IMR-90 (cell line): Measurements from ENCODE around the gene PAX5. TPM values are rescaled to one million over a fixed set of nuclear protein-coding genes. Genes with fewer than 3 reads are reported as not detected.

Experiments
- ATAC-seq: fragments of 200-7000 bp; cut with Tn5 transposase; 2 replicates; pipeline ENCODE4 v1.9.1; 2020; ENCODE audit warnings: low read depth, mild to moderate bottlenecking, moderate library complexity
- BruUV-seq: library from RNA; stranded (reverse); fragments of 400-500 nt; replicated peaks from 2 replicates; lab custom pipeline; 2021; lab: Mats Ljungman, UMichigan
- CTCF ChIA-PET: fragments of 300-600 bp; formaldehyde crosslinking; extraction: SDS; loops from one replicate; lab custom pipeline; 2021; ENCODE audit warnings: antibody characterized with exemption; lab: Yijun Ruan, JAX
- POLR2A ChIA-PET: fragments of 300-600 bp; sonication (Branson Sonifier 250); formaldehyde crosslinking; loops from one replicate; lab custom pipeline; 2022; ENCODE audit warnings: antibody characterized with exemption; ENCODE audit not compliant: unreplicated experiment; lab: Charles Lee
- DNase-seq: peaks from one replicate; pipeline ENCODE4 v3.0.0; 2013
- H2AFZ ChIP-seq: replicated peaks from 2 replicates; pipeline ENCODE3; 2013; ENCODE audit warnings: low read length, mild to moderate bottlenecking; ENCODE audit not compliant: poor library complexity
- H2AK5ac ChIP-seq: 2 replicates; pipeline ENCODE4 v1.6.1; 2013; ENCODE audit warnings: low read depth, low read length, inconsistent platforms
- H2AK9ac ChIP-seq: replicated peaks from 2 replicates; pipeline ENCODE3; 2013; ENCODE audit warnings: mild to moderate bottlenecking, low read depth, low read length, moderate library complexity; ENCODE audit not compliant: poor library complexity
- H2BK120ac ChIP-seq: 2 replicates; pipeline ENCODE4 v1.6.1; 2013; ENCODE audit warnings: low read depth, low read length, inconsistent platforms
- H2BK15ac ChIP-seq: 3 replicates; pipeline ENCODE4 v1.6.1; 2013; ENCODE audit warnings: low read depth, low read length, inconsistent platforms
- H2BK20ac ChIP-seq: 2 replicates; pipeline ENCODE4 v1.6.1; 2013; ENCODE audit warnings: low read depth, mild to moderate bottlenecking, inconsistent platforms, low read length, moderate library complexity
- H2BK5ac ChIP-seq: 2 replicates; pipeline ENCODE4 v1.6.1; 2013; ENCODE audit warnings: mild to moderate bottlenecking, low read depth, low read length, inconsistent platforms; ENCODE audit not compliant: poor library complexity, severe bottlenecking
- H3K14ac ChIP-seq: replicated peaks from 2 replicates; pipeline ENCODE4 v1.6.1; 2013; ENCODE audit warnings: low read depth, low read length, inconsistent platforms
- H3K18ac ChIP-seq: 2 replicates; pipeline ENCODE4 v1.6.1; 2013; ENCODE audit warnings: low read depth, low read length, control low read depth
- H3K23ac ChIP-seq: 2 replicates; pipeline ENCODE4 v1.6.1; 2013; ENCODE audit warnings: low read depth, low read length, inconsistent platforms
- H3K27ac ChIP-seq: 2 replicates; pipeline ENCODE4 v1.5.1; 2013; ENCODE audit warnings: mild to moderate bottlenecking, control low read depth, low read length; ENCODE audit not compliant: insufficient read depth
- H3K27me3 ChIP-seq: 2 replicates; pipeline ENCODE4 v1.6.1; 2013; ENCODE audit warnings: low read length; ENCODE audit not compliant: control insufficient read depth, insufficient read depth
- H3K36me3 ChIP-seq: 2 replicates; pipeline ENCODE4 v1.6.1; 2013; ENCODE audit warnings: low read length, mixed read lengths; ENCODE audit not compliant: control insufficient read depth, insufficient read depth
- H3K4ac ChIP-seq: 2 replicates; pipeline ENCODE4 v1.6.1; 2013; ENCODE audit warnings: low read depth, low read length, inconsistent platforms
- H3K4me1 ChIP-seq: 2 replicates; pipeline ENCODE4 v1.6.1; 2013; ENCODE audit warnings: low read length, mixed read lengths; ENCODE audit not compliant: control insufficient read depth, insufficient read depth
- H3K4me2 ChIP-seq: 2 replicates; pipeline ENCODE4 v1.6.1; 2013; ENCODE audit warnings: low read depth, mild to moderate bottlenecking, control low read depth, low read length, moderate library complexity
- H3K4me3 ChIP-seq: 2 replicates; pipeline ENCODE4 v1.5.1; 2013; ENCODE audit warnings: low read depth, mild to moderate bottlenecking, control low read depth, low read length, moderate library complexity; ENCODE audit not compliant: insufficient read depth
- H3K56ac ChIP-seq: 2 replicates; pipeline ENCODE4 v1.6.1; 2013; ENCODE audit warnings: low read length, inconsistent platforms; ENCODE audit not compliant: insufficient read depth; ENCODE audit errors: extremely low read depth
- H3K79me1 ChIP-seq, 2 experiments: 2 replicates each; pipeline ENCODE4 v1.6.1; 2013; ENCODE audit warnings: low read length in 2 of 2, inconsistent platforms in 1 of 2, low read depth in 1 of 2
- H3K9ac ChIP-seq: 2 replicates; pipeline ENCODE4 v1.6.1; 2013; ENCODE audit warnings: low read depth, low read length, control low read depth
- H3K9me1 ChIP-seq: 2 replicates; pipeline ENCODE4 v1.6.1; 2013; ENCODE audit warnings: low read length, inconsistent platforms; ENCODE audit not compliant: insufficient read depth
- H3K9me3 ChIP-seq: 2 replicates; pipeline ENCODE4 v1.6.1; 2013; ENCODE audit warnings: low read length; ENCODE audit not compliant: control insufficient read depth, insufficient read depth
- H4K20me1 ChIP-seq: 2 replicates; pipeline ENCODE4 v1.6.1; 2013; ENCODE audit warnings: low read length, inconsistent platforms; ENCODE audit not compliant: insufficient read depth
- H4K5ac ChIP-seq: 2 replicates; pipeline ENCODE4 v1.6.1; 2013; ENCODE audit warnings: mild to moderate bottlenecking, low read depth, low read length, control low read depth
- H4K8ac ChIP-seq, 2 experiments: 2 replicates each; pipeline ENCODE4 v1.6.1; 2013; ENCODE audit warnings: low read depth in 2 of 2, low read length in 2 of 2, control low read depth in 1 of 2, inconsistent platforms in 1 of 2
- H4K91ac ChIP-seq: 2 replicates; pipeline ENCODE4 v1.6.1; 2013; ENCODE audit warnings: low read depth, low read length, inconsistent platforms; ENCODE audit not compliant: insufficient read depth
- BHLHE40 ChIP-seq: fragments of 150-350 bp; IDR thresholded peaks from 2 replicates; pipeline ENCODE4 v1.6.1; 2016; ENCODE audit warnings: mild to moderate bottlenecking, low read depth, low read length
- CEBPB ChIP-seq: IDR thresholded peaks from 2 replicates; pipeline ENCODE4 v1.6.1; 2012; ENCODE audit warnings: low read depth, low read length, improper control_type of control experiment
- CHD1 ChIP-seq: IDR thresholded peaks from 2 replicates; pipeline ENCODE4 v1.6.1; 2012; ENCODE audit warnings: low read depth, low read length, improper control_type of control experiment
- FOS ChIP-seq: fragments of 150-350 bp; IDR thresholded peaks from 2 replicates; pipeline ENCODE4 v1.6.1; 2016; ENCODE audit warnings: low read depth, low read length
- MAFK ChIP-seq: IDR thresholded peaks from 2 replicates; pipeline ENCODE4 v1.6.1; 2012; ENCODE audit warnings: low read depth, low read length, improper control_type of control experiment
- MAZ ChIP-seq: IDR thresholded peaks from 2 replicates; pipeline ENCODE4 v1.6.1; 2012; ENCODE audit warnings: low read depth, mild to moderate bottlenecking, low read length, improper control_type of control experiment, moderate library complexity, borderline replicate concordance
- MXI1 ChIP-seq: IDR thresholded peaks from 2 replicates; pipeline ENCODE4 v1.6.1; 2012; ENCODE audit warnings: low read depth, mild to moderate bottlenecking, low read length, moderate library complexity, borderline replicate concordance
- POLR2A ChIP-seq: IDR thresholded peaks from 2 replicates; pipeline ENCODE4 v1.6.1; 2012; ENCODE audit warnings: mild to moderate bottlenecking, low read depth, low read length
- RAD21 ChIP-seq: IDR thresholded peaks from 2 replicates; pipeline ENCODE4 v1.6.1; 2012; ENCODE audit warnings: low read length, improper control_type of control experiment
- RCOR1 ChIP-seq: IDR thresholded peaks from 2 replicates; pipeline ENCODE4 v1.6.1; 2012; ENCODE audit warnings: mild to moderate bottlenecking, low read length, improper control_type of control experiment; ENCODE audit not compliant: insufficient replicate concordance
- RFX5 ChIP-seq: IDR thresholded peaks from 2 replicates; pipeline ENCODE4 v1.8.0; 2012; ENCODE audit warnings: low read depth, mild to moderate bottlenecking, low read length, moderate library complexity
- SMC3 ChIP-seq: fragments of 150-350 bp; IDR thresholded peaks from 2 replicates; pipeline ENCODE4 v1.6.1; 2016; ENCODE audit warnings: low read depth, mild to moderate bottlenecking, antibody characterized with exemption, low read length, moderate library complexity
- WGBS, 2 experiments: methylation state at CpG; one replicate each; pipeline versions ENCODE4 v1.1.5 to v1.1.7; 2013; ENCODE audit warnings: missing lambda C conversion rate in 2 of 2; ENCODE audit not compliant: insufficient read length in 1 of 2; ENCODE audit errors: extremely low coverage in 2 of 2; 5-methylcytosine and 5-hydroxymethylcytosine counted together
- dilution Hi-C: fragments of 300-500 bp; cut with HindIII; formaldehyde crosslinking; loops from one replicate; pipeline ENCODE4 v1.14.3; 2018; ENCODE audit warnings: low sequenced_read_pairs; ENCODE audit not compliant: unreplicated experiment
- in situ Hi-C: fragments of 300-500 bp; cut with MboI; formaldehyde crosslinking; loops from 3 replicates; pipeline ENCODE4 v1.14.3; 2019; ENCODE audit warnings: low sequenced_read_pairs, inconsistent platforms, mixed read lengths
- intact Hi-C: fragments of 100-400 bp; cut with micrococcal nuclease; formaldehyde crosslinking; loops from 2 replicates; pipeline ENCODE4 v1.10.0; 2022
- polyA plus RNA-seq, 3 experiments: library from polyadenylated mRNA; depleted of rRNA; stranded (reverse); fragments of >200 nt; gene quantifications; 2 replicates each; pipeline ENCODE4 v1.2.3, GENCODE V29; 2012; ENCODE audit warnings: low replicate concordance in 1 of 3
- total RNA-seq: library from RNA; depleted of rRNA; stranded (reverse); fragments of >200 nt; gene quantifications from 2 replicates; pipeline ENCODE4 v1.2.3, GENCODE V29; 2012
- TF ChIP-seq, protein P1 (sequence below): fragments of 150-350 bp; IDR thresholded peaks from 2 replicates; pipeline ENCODE4 v1.6.1; 2017; ENCODE audit warnings: mild to moderate bottlenecking, antibody characterized with exemption, low read length, low read depth
- TF ChIP-seq, protein P2 (sequence below): fragments of 150-350 bp; IDR thresholded peaks from 2 replicates; pipeline ENCODE4 v1.6.1; 2016; ENCODE audit warnings: low read depth, mild to moderate bottlenecking, low read length, moderate library complexity, borderline replicate concordance

The PAX5 gene
- total and polyA plus RNA-seq, 2 of the 4 experiments (the other 2 are of a cell fraction), result not detected

DNA sequence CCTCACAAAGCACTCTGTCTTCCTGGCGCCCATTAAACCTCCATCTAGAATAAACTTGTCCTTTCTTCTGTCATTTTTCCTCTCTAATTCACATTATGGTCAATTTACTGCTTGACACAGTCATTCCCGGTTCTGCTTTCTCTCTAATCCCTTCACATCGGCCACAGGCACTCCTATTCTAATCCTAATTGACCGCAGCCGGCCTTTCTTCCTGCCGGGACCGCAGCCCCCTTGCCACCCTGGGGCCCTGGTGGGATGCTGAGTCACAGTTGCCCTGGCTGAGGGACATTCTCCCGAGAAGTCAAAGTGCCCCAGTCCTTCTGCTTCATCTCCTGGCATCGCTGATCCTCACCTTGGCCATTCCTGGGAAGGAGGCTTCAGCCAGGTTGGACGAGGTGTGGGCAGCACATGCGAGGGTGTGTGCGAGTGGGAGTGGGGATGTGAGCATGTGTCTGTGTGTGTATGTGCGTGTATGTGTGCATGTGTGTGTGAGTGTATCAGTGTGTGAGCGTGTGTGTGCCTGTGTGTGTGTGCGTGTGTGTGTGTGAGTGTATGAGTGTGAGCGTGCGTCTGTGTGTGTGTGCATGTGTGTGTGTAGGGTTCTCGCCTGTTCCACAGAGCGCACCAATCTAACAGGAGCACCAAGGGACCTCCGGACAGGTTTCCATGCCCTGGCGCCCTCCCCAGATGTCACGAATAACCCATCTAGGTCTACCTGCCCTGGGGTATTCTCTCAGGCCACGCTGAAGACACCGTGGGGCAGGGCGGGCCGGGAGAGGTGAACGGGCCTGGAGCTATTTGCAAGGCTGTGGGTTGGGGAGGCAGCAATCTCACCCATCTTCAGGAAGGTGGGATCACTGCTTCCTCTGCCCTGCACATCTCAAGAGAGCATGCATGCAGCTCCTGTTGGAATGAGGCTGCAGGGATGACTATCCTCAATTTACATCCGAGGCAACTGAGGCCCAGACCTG, 191.2 kb downstream of the PAX5 start:
- H4K20me1 ChIP-seq, result no peaks in the 10 kb centered on the region
- H3K27ac ChIP-seq, result no peak overlapping the region
- no peaks in the 10 kb centered on the region for H3K4me1 ChIP-seq
- no peak overlapping the region for H3K18ac ChIP-seq
- H2BK20ac ChIP-seq, result no peak overlapping the region
- ChIA-PET CTCF (no interaction called here), POLR2A (no interaction called here)
- no TSS peak for BruUV-seq
- no peak overlapping the region for H3K14ac ChIP-seq
- no peak overlapping the region for H2AK9ac ChIP-seq
- no peak overlapping the region for H3K56ac ChIP-seq
- intact Hi-C loops (no loop called here), dilution Hi-C loops (no loop called here), in situ Hi-C loops (no loop called here)
- H3K27me3 ChIP-seq, result peaks cover 52% of the 10 kb centered on the region
- H3K9ac ChIP-seq, result no peak overlapping the region
- 50% methylated on average over 9 of the region's 28 CpGs; no CpG with 5 or more reads in 1 of the 2 experiments for WGBS, 2 experiments
- ATAC-seq (no peak), DNase-seq (no peak)
- no peak overlapping the region for H4K91ac ChIP-seq
- TF ChIP-seq RFX5 (no peak), CEBPB (no peak), POLR2A (no peak), MAZ (no peak), MXI1 (no peak), RAD21 (no peak), RCOR1 (no peak), FOS (no peak), BHLHE40 (no peak), SMC3 (no peak), MAFK (no peak), CHD1 (no peak)
- TF ChIP-seq, protein P1, sequence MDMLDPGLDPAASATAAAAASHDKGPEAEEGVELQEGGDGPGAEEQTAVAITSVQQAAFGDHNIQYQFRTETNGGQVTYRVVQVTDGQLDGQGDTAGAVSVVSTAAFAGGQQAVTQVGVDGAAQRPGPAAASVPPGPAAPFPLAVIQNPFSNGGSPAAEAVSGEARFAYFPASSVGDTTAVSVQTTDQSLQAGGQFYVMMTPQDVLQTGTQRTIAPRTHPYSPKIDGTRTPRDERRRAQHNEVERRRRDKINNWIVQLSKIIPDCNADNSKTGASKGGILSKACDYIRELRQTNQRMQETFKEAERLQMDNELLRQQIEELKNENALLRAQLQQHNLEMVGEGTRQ, result no peak
- TF ChIP-seq, protein P2, sequence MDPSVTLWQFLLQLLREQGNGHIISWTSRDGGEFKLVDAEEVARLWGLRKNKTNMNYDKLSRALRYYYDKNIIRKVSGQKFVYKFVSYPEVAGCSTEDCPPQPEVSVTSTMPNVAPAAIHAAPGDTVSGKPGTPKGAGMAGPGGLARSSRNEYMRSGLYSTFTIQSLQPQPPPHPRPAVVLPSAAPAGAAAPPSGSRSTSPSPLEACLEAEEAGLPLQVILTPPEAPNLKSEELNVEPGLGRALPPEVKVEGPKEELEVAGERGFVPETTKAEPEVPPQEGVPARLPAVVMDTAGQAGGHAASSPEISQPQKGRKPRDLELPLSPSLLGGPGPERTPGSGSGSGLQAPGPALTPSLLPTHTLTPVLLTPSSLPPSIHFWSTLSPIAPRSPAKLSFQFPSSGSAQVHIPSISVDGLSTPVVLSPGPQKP, result no peak
- H3K79me1 ChIP-seq, result no peaks in the 10 kb centered on the region
- H3K4me3 ChIP-seq, result no peak overlapping the region
- no peak overlapping the region for H3K23ac ChIP-seq
- H4K5ac ChIP-seq, result no peak overlapping the region
- no peak overlapping the region for H2BK120ac ChIP-seq
- no peak overlapping the region for H3K4me2 ChIP-seq
- H3K36me3 ChIP-seq, result no peaks in the 10 kb centered on the region
- H3K9me3 ChIP-seq, result no peaks in the 10 kb centered on the region
- H3K9me1 ChIP-seq, result peaks cover 3% of the 10 kb centered on the region; the same call in 1 of the 2 replicates
- H2BK5ac ChIP-seq, result peak overlapping the region; percentile 46
- H4K8ac ChIP-seq, result no peak overlapping the region
- H2AFZ ChIP-seq, result no peak overlapping the region
- no peak overlapping the region for H3K4ac ChIP-seq
- no peak overlapping the region for H2BK15ac ChIP-seq
- no peak overlapping the region for H2AK5ac ChIP-seq
